ENCODE data around the gene XCR1. TPM values are rescaled to one million over a fixed set of nuclear protein-coding genes. Genes with fewer than 3 reads are reported as not detected.

XCR1 gene
- total and polyA plus RNA-seq, 4 donors = 0.26 to 0.63 TPM; not detected in 2

DNA sequence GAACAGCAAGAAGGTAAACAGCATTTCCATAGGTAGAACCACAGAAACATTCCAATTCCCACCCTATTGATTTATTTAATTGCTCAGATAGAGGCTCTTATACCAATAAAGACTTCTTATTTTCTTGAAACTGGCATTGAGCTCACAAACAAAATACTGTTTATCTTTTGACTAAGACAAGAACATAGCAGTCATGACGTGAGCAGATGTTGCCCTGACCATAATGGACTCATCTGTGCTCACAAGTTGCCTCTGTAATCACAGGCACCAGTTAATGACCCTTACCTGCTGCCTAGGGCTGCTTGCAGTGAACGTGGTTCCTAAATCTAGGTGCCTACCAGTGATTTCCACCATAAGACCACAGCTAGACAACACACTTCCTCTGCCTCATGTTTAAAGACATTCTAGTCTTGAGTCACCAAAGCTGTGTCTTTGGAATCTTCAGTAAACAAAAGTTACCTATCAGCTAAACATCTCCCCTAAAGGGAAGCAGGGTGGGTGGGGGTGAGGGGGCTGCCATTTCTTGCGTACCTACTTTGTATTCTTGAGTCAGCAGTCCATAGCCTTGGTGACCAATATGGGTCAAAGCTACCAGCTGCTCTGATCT is 33.8 kb downstream of the XCR1 start:
- Histone ChIP-seq H3K4me3 (ENCODE audit: low read length in 2 of 2) (no peak overlapping the region), H3K4me1 (ENCODE audit: control insufficient read depth in 1 of 2, insufficient read depth in 2 of 2, low read length in 2 of 2) (peaks cover 9% of the 10 kb centered on the region in 2 donors)

GRCh38 chr3:45992821-45993221 is 34.5 kb downstream of the XCR1 start:
- Histone ChIP-seq H3K27me3 (ENCODE audit: control insufficient read depth in 1 of 2, insufficient read depth in 2 of 2, low read length in 1 of 2) (no peaks in the 10 kb centered on the region), H3K4me3 (ENCODE audit: low read length in 2 of 2) (no peak overlapping the region), H3K36me3 (ENCODE audit: control insufficient read depth in 1 of 2, insufficient read depth in 2 of 2, low read length in 1 of 2) (no peaks in the 10 kb centered on the region), H3K4me1 (ENCODE audit: control insufficient read depth in 1 of 2, insufficient read depth in 2 of 2, low read length in 2 of 2) (peaks cover 12% of the 10 kb centered on the region in 2 donors), H3K9me3 (ENCODE audit: control insufficient read depth, low read length) (no peaks in the 10 kb centered on the region), H3K27ac (ENCODE audit: low read depth in 1 of 2, low read length in 2 of 2) (peak overlapping the region; percentile 88 to 94)
- intact Hi-C loops (cut with DNase I) = loop anchor here in 1 of 2 donors (5.0 kb wide), 1 partner anchor 386 kb away; no protein-coding TSS in a partner anchor
- WGBS, 2 donors = 44% methylated on average over 2 of the region's 2 CpGs
- no peak for DNase-seq
- ATAC-seq (ENCODE audit: low FRiP score) = no peak

More for the DNA sequence above, 33.8 kb downstream of the XCR1 start:
- no peaks in the 10 kb centered on the region for H3K27me3 ChIP-seq (ENCODE audit: control insufficient read depth in 1 of 2, insufficient read depth in 2 of 2, low read length in 1 of 2)
- H3K9me3 ChIP-seq (ENCODE audit: control insufficient read depth, low read length) = no peaks in the 10 kb centered on the region
- intact Hi-C loops (cut with DNase I) = loop anchor here (2.0 to 5.0 kb wide), 2 partner anchors 55 to 386 kb away; no protein-coding TSS in a partner anchor
- DNase-seq = no peak
- no peak for ATAC-seq (ENCODE audit: low FRiP score)
- H3K36me3 ChIP-seq (ENCODE audit: control insufficient read depth in 1 of 2, insufficient read depth in 2 of 2, low read length in 1 of 2) = no peaks in the 10 kb centered on the region
- 68 to 73% methylated on average over 3 of the region's 3 CpGs for WGBS, 2 donors
- peak overlapping the region; percentile 88 to 94 for H3K27ac ChIP-seq (ENCODE audit: low read depth in 1 of 2, low read length in 2 of 2)

GRCh38 chr3:45992133-45992729 is 35.1 kb downstream of the XCR1 start:
- H3K4me3 ChIP-seq (ENCODE audit: low read length in 2 of 2) = no peak overlapping the region
- DNase-seq (peak; percentile 72 to 84), ATAC-seq (ENCODE audit: low FRiP score) (peak; percentile 55)
- H3K4me1 ChIP-seq (ENCODE audit: control insufficient read depth in 1 of 2, insufficient read depth in 2 of 2, low read length in 2 of 2) = peaks cover 12% of the 10 kb centered on the region in 2 donors
- WGBS, 2 donors = 9 to 11% methylated on average over 2 of the region's 2 CpGs
- no peaks in the 10 kb centered on the region for H3K36me3 ChIP-seq (ENCODE audit: control insufficient read depth in 1 of 2, insufficient read depth in 2 of 2, low read length in 1 of 2)
- H3K27ac ChIP-seq (ENCODE audit: low read depth in 1 of 2, low read length in 2 of 2) = peak overlapping the region; percentile 88 to 94
- no peaks in the 10 kb centered on the region for H3K27me3 ChIP-seq (ENCODE audit: control insufficient read depth in 1 of 2, insufficient read depth in 2 of 2, low read length in 1 of 2)
- intact Hi-C loops (cut with DNase I) = loop anchor here in 1 of 2 donors (5.0 kb wide), 1 partner anchor 385 kb away; no protein-coding TSS in a partner anchor
- H3K9me3 ChIP-seq (ENCODE audit: control insufficient read depth, low read length) = no peaks in the 10 kb centered on the region

- DNase-seq (no peak), ATAC-seq (ENCODE audit: low FRiP score) (no peak)
- peak overlapping the region; percentile 65 to 89 for H3K27ac ChIP-seq (ENCODE audit: low read depth in 1 of 2, low read length in 2 of 2)
- H3K4me3 ChIP-seq (ENCODE audit: low read length in 2 of 2) = no peak overlapping the region
- no peaks in the 10 kb centered on the region for H3K27me3 ChIP-seq (ENCODE audit: control insufficient read depth in 1 of 2, insufficient read depth in 2 of 2, low read length in 1 of 2)
- no peaks in the 10 kb centered on the region for H3K9me3 ChIP-seq (ENCODE audit: control insufficient read depth, low read length)
- 74 to 86% methylated on average over 6 of the region's 6 CpGs for WGBS, 2 donors
- intact Hi-C loops (cut with DNase I) = loop anchor here in 1 of 2 donors (5.0 kb wide), 1 partner anchor 384 kb away; no protein-coding TSS in a partner anchor
- H3K36me3 ChIP-seq (ENCODE audit: control insufficient read depth in 1 of 2, insufficient read depth in 2 of 2, low read length in 1 of 2) = no peaks in the 10 kb centered on the region
- H3K4me1 ChIP-seq (ENCODE audit: control insufficient read depth in 1 of 2, insufficient read depth in 2 of 2, low read length in 2 of 2) = peaks cover 16% of the 10 kb centered on the region in 2 donors
These were observed 35.9 kb downstream of the XCR1 start for GRCh38 chr3:45991341-45991740.

- Histone ChIP-seq H3K27me3 (ENCODE audit: control insufficient read depth in 1 of 2, insufficient read depth in 2 of 2, low read length in 1 of 2) (no peaks in the 10 kb centered on the region), H3K4me3 (ENCODE audit: low read length in 2 of 2) (no peak overlapping the region), H3K4me1 (ENCODE audit: control insufficient read depth in 1 of 2, insufficient read depth in 2 of 2, low read length in 2 of 2) (peaks cover 16 to 19% of the 10 kb centered on the region in 2 donors), H3K9me3 (ENCODE audit: control insufficient read depth, low read length) (no peaks in the 10 kb centered on the region), H3K27ac (ENCODE audit: low read depth in 1 of 2, low read length in 2 of 2) (peak overlapping the region; percentile 89 to 100), H3K36me3 (ENCODE audit: control insufficient read depth in 1 of 2, insufficient read depth in 2 of 2, low read length in 1 of 2) (no peaks in the 10 kb centered on the region)
- 55 to 81% methylated on average over 3 of the region's 3 CpGs for WGBS, 2 donors
- intact Hi-C loops (cut with DNase I) = loop anchor here in 1 of 2 donors (5.0 kb wide), 1 partner anchor 383 kb away; no protein-coding TSS in a partner anchor
- no peak for DNase-seq
- no peak for ATAC-seq (ENCODE audit: low FRiP score)
These were observed 37.1 kb downstream of the XCR1 start for GRCh38 chr3:45990181-45990580.

- DNase-seq = no peak
- Histone ChIP-seq H3K36me3 (ENCODE audit: control insufficient read depth in 1 of 2, insufficient read depth in 2 of 2, low read length in 1 of 2) (peaks cover 0 to 2% of the 10 kb centered on the region in 2 donors), H3K27me3 (ENCODE audit: control insufficient read depth in 1 of 2, insufficient read depth in 2 of 2, low read length in 1 of 2) (no peaks in the 10 kb centered on the region), H3K27ac (ENCODE audit: low read depth in 1 of 2, low read length in 2 of 2) (peak overlapping the region; percentile 89 to 100), H3K9me3 (ENCODE audit: control insufficient read depth, low read length) (no peaks in the 10 kb centered on the region), H3K4me1 (ENCODE audit: control insufficient read depth in 1 of 2, insufficient read depth in 2 of 2, low read length in 2 of 2) (peaks cover 20 to 28% of the 10 kb centered on the region in 2 donors), H3K4me3 (ENCODE audit: low read length in 2 of 2) (no peak overlapping the region)
- WGBS, 2 donors = 8 to 11% methylated on average over 2 of the region's 2 CpGs
- ATAC-seq (ENCODE audit: low FRiP score) = no peak
- intact Hi-C loops (cut with DNase I) = loop anchor here in 1 of 2 donors (10.0 kb wide), 2 partner anchors 314 to 394 kb away; partner anchors contain the start of gene LIMD1
These were observed 38.5 kb downstream of the XCR1 start for GRCh38 chr3:45988804-45989203.

- intact Hi-C loops (cut with DNase I) = loop anchor here in 1 of 2 donors (10.0 kb wide), 2 partner anchors 314 to 394 kb away; partner anchors contain the start of gene LIMD1
- H3K27me3 ChIP-seq (ENCODE audit: control insufficient read depth in 1 of 2, insufficient read depth in 2 of 2, low read length in 1 of 2) = no peaks in the 10 kb centered on the region
- peak overlapping the region; percentile 83 to 100 for H3K27ac ChIP-seq (ENCODE audit: low read depth in 1 of 2, low read length in 2 of 2)
- WGBS, 2 donors = 26 to 28% methylated on average over 4 of the region's 4 CpGs
- H3K4me1 ChIP-seq (ENCODE audit: control insufficient read depth in 1 of 2, insufficient read depth in 2 of 2, low read length in 2 of 2) = peaks cover 20 to 28% of the 10 kb centered on the region in 2 donors
- H3K36me3 ChIP-seq (ENCODE audit: control insufficient read depth in 1 of 2, insufficient read depth in 2 of 2, low read length in 1 of 2) = peaks cover 0 to 2% of the 10 kb centered on the region in 2 donors
- H3K4me3 ChIP-seq (ENCODE audit: low read length in 2 of 2) = no peak overlapping the region
- no peaks in the 10 kb centered on the region for H3K9me3 ChIP-seq (ENCODE audit: control insufficient read depth, low read length)
- ATAC-seq (ENCODE audit: low FRiP score) (no peak), DNase-seq (no peak)
These were observed 38.9 kb downstream of the XCR1 start for GRCh38 chr3:45988362-45988761.

DNA sequence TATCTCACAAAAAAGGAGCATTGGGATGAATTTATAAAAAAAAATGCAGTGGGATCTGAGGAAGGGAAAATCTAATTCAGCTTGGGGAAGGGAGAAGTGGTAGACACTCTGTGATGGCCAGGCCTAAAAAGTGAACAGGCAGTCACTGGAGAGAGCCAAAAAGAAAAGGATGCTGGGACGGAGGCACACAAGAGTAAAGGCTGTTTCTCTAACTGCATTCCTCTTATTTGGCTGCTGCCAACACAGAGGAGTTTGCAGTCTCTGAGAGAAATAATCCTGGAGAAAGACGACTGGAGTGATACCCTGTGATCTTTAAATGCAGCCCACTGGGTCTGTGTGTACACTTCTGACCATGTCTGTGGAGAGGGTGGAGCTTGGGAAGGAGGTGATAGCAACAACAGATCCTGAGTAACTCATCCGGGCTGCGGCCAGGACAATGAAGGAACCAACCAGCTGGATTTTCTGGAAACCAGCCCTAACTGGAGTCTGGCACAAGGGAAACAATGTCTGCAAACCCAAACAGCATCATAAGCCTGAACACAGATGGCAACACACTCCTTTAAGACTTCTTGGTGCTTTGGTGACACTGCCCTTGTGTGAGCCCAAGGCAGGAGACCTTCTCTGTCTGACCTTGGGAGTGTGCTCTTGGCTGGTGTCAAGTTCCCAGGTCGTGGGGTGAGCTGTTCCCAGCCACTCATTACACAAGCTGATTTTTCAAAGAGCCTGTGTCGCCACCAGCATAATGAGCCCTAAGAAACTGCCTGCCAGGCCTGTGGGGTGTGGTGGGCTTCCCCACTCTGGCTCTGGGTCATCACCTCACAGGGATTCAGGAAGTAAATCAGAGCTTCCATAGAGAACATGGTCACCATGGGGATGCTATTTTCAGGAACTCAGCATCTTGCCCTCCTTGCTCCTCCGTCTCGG is 39.7 kb downstream of the XCR1 start:
- Histone ChIP-seq H3K27ac (ENCODE audit: low read depth in 1 of 2, low read length in 2 of 2) (peak overlapping the region; percentile 83 to 100), H3K36me3 (ENCODE audit: control insufficient read depth in 1 of 2, insufficient read depth in 2 of 2, low read length in 1 of 2) (peaks cover 0 to 6% of the 10 kb centered on the region in 2 donors), H3K4me1 (ENCODE audit: control insufficient read depth in 1 of 2, insufficient read depth in 2 of 2, low read length in 2 of 2) (peaks cover 20 to 26% of the 10 kb centered on the region in 2 donors), H3K9me3 (ENCODE audit: control insufficient read depth, low read length) (no peaks in the 10 kb centered on the region), H3K27me3 (ENCODE audit: control insufficient read depth in 1 of 2, insufficient read depth in 2 of 2, low read length in 1 of 2) (no peaks in the 10 kb centered on the region), H3K4me3 (ENCODE audit: low read length in 2 of 2) (no peak overlapping the region)
- intact Hi-C loops (cut with DNase I) = loop anchor here in 1 of 2 donors (10.0 kb wide), 2 partner anchors 313 to 393 kb away; partner anchors contain the start of gene LIMD1
- WGBS, 2 donors = 5 to 7% methylated on average over 8 of the region's 8 CpGs
- peak in 1 of 2 donors; percentile 71 for DNase-seq
- ATAC-seq (ENCODE audit: low FRiP score) = peak; percentile 58
